ENCODE results near the gene VPS50.

Gene VPS50

GRCh38 chr7:93198472-93198871 lies 33.7 kb upstream of the VPS50 start:
- POLR2A ChIA-PET, result no interaction called here
- DNase-seq (ENCODE audit: low read depth, low spot score), result no peak
- CTCF ChIA-PET, result interaction anchor here (0.8 kb wide), 1 partner anchor 17 kb away, joined by 3 read pairs; no protein-coding TSS in a partner anchor
- no peak for TF ChIP-seq CTCF (IDR thresholded peaks at IDR 0.05; ENCODE audit: insufficient read depth, low read length, missing control alignments)
- H3K4me3 ChIP-seq (ENCODE audit: low read depth, low read length), result no peak overlapping the region

- no peak for DNase-seq (ENCODE audit: low read depth, low spot score)
- TF ChIP-seq CTCF (IDR thresholded peaks at IDR 0.05; ENCODE audit: insufficient read depth, low read length, missing control alignments), result no peak
- ChIA-PET POLR2A (no interaction called here), CTCF (no interaction called here)
- H3K4me3 ChIP-seq (ENCODE audit: low read depth, low read length), result no peak overlapping the region
Observed at GRCh38 chr7:93202594-93203250, 29.4 kb upstream of the VPS50 start.

GRCh38 chr7:93203496-93203895 lies 28.7 kb upstream of the VPS50 start:
- ChIA-PET CTCF (interaction anchor here (0.9 kb wide), 1 partner anchor 25 kb away, joined by 5 read pairs; no protein-coding TSS in a partner anchor), POLR2A (no interaction called here)
- no peak overlapping the region for H3K4me3 ChIP-seq (ENCODE audit: low read depth, low read length)
- no peak for DNase-seq (ENCODE audit: low read depth, low spot score)
- TF ChIP-seq CTCF (IDR thresholded peaks at IDR 0.05; ENCODE audit: insufficient read depth, low read length, missing control alignments), result no peak

- TF ChIP-seq CTCF (IDR thresholded peaks at IDR 0.05; ENCODE audit: insufficient read depth, low read length, missing control alignments), result no peak
- H3K4me3 ChIP-seq (ENCODE audit: low read depth, low read length), result no peak overlapping the region
- DNase-seq (ENCODE audit: low read depth, low spot score), result no peak
- ChIA-PET CTCF (interaction anchor here (1.4 kb wide), 1 partner anchor 23 kb away, joined by 7 read pairs; no protein-coding TSS in a partner anchor), POLR2A (no interaction called here)
Observed at GRCh38 chr7:93205046-93205445, 27.1 kb upstream of the VPS50 start.

- no peak for DNase-seq (ENCODE audit: low read depth, low spot score)
- ChIA-PET POLR2A (no interaction called here), CTCF (no interaction called here)
- TF ChIP-seq CTCF (IDR thresholded peaks at IDR 0.05; ENCODE audit: insufficient read depth, low read length, missing control alignments), result no peak
- H3K4me3 ChIP-seq (ENCODE audit: low read depth, low read length), result no peak overlapping the region
Observed at GRCh38 chr7:93211228-93211818, 20.8 kb upstream of the VPS50 start.

- ChIA-PET CTCF (interaction anchor here (1.6 kb wide), 1 partner anchor 17 kb away, joined by 6 read pairs; no protein-coding TSS in a partner anchor), POLR2A (no interaction called here)
- no peak overlapping the region for H3K4me3 ChIP-seq (ENCODE audit: low read depth, low read length)
- no peak for DNase-seq (ENCODE audit: low read depth, low spot score)
- TF ChIP-seq CTCF (IDR thresholded peaks at IDR 0.05; ENCODE audit: insufficient read depth, low read length, missing control alignments), result no peak
Observed at GRCh38 chr7:93212881-93213280, 19.3 kb upstream of the VPS50 start.
